ENCODE data around the gene SOSTDC1.

The SOSTDC1 gene

GRCh38 chr7:16422103-16422435 is 43.5 kb downstream of the SOSTDC1 start:
- DNase-seq (ENCODE audit: low read depth), result peak; percentile 31
- no peak overlapping the region for H3K4me3 ChIP-seq (ENCODE audit: low read depth, low read length)

- DNase-seq (ENCODE audit: low read depth), result peak; percentile 19
Measured at GRCh38 chr7:16421333-16422102, 44.0 kb downstream of the SOSTDC1 start, which contains the start of gene CRPPA. Gene CRPPA (minus strand): TSS chr7:16421538. CDS start chr7:16421322, 216 bp downstream.

GRCh38 chr7:16420649-16421332 is 44.7 kb downstream of the SOSTDC1 start:
- DNase-seq (ENCODE audit: low read depth), result peak; percentile 56

More at GRCh38 chr7:16421333-16422102, 44.0 kb downstream of the SOSTDC1 start, which contains the start of gene CRPPA:
- peak within 1 kb of the TSS; percentile 52 for H3K4me3 ChIP-seq (ENCODE audit: low read depth, low read length)

GRCh38 chr7:16420329-16420648 is 45.2 kb downstream of the SOSTDC1 start:
- DNase-seq (ENCODE audit: low read depth), result no peak

More at GRCh38 chr7:16420649-16421332, 44.7 kb downstream of the SOSTDC1 start:
- H3K4me3 ChIP-seq (ENCODE audit: low read depth, low read length), result peak overlapping the region; percentile 52

GRCh38 chr7:16419859-16420258 is 45.7 kb downstream of the SOSTDC1 start:
- H3K4me3 ChIP-seq (ENCODE audit: low read depth, low read length), result peak overlapping the region; percentile 52
- DNase-seq (ENCODE audit: low read depth), result no peak

More at GRCh38 chr7:16420329-16420648, 45.2 kb downstream of the SOSTDC1 start:
- H3K4me3 ChIP-seq (ENCODE audit: low read depth, low read length), result peak overlapping the region; percentile 52

- H3K4me3 ChIP-seq (ENCODE audit: low read depth, low read length), result no peak overlapping the region
- no peak for DNase-seq (ENCODE audit: low read depth)
Measured at GRCh38 chr7:16419126-16419525, 46.4 kb downstream of the SOSTDC1 start.

GRCh38 chr7:16417906-16418305 is 47.6 kb downstream of the SOSTDC1 start:
- DNase-seq (ENCODE audit: low read depth), result no peak
- no peak overlapping the region for H3K4me3 ChIP-seq (ENCODE audit: low read depth, low read length)

GRCh38 chr7:16416289-16417282 is 49.0 kb downstream of the SOSTDC1 start:
- DNase-seq (ENCODE audit: low read depth), result peak; percentile 19

GRCh38 chr7:16412274-16413254 is 53.0 kb downstream of the SOSTDC1 start:
- no peak for DNase-seq (ENCODE audit: low read depth)
- H3K4me3 ChIP-seq (ENCODE audit: low read depth, low read length), result no peak overlapping the region

More at GRCh38 chr7:16416289-16417282, 49.0 kb downstream of the SOSTDC1 start:
- H3K4me3 ChIP-seq (ENCODE audit: low read depth, low read length), result no peak overlapping the region
